Epidermal melanocyte (primary cell): Measurements from ENCODE around the gene ATP6V1F.

Experiments
- DNase-seq: peaks from one replicate; pipeline ENCODE4 v3.0.0; 2011; ENCODE audit warnings: low spot score; ENCODE audit not compliant: insufficient read length

ATP6V1F gene

GRCh38 chr7:128882134-128882533 lies 19.5 kb downstream of the ATP6V1F start:
- DNase-seq = no peak

DNA sequence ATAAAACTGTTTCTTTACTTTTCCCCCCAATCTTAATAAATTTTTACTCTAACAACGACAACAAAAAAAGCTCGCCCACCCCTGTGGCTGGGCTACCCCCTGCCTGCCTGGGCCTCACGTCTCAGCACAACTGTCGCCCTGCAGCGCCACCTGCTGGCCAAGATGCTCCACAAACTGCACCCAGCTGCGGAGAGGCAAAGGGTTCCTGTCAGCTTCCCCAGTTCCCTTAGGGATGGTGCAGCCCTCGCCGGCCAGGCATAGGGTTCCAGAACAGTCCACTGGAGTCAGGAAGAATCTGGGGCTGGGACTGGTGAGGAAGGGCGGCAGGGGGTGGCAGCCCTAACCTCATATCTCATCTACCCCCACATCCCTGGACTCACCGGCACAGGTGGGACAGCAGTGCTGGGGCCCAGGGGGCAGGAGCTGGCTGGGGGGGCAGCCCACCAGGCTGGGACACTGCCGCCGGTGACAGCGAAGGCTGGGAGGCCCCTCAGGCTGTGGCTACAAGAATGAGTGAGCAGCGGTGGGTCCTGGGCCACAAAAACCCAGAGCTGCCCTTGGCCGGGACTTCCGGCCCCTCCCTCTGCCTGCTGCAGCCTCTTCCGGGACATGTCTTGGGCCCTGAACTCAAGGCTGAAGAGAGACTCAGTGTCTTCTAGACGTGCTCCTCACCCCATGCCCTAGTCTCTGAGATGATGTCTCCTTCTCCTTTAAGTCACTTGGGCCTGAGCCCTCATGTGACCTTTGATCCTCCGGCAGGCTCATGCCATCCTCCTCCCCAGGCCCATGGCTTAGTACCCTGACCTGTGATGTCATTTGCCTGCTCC lies 21.2 kb downstream of the ATP6V1F start:
- DNase-seq = peak; percentile 97

DNA sequence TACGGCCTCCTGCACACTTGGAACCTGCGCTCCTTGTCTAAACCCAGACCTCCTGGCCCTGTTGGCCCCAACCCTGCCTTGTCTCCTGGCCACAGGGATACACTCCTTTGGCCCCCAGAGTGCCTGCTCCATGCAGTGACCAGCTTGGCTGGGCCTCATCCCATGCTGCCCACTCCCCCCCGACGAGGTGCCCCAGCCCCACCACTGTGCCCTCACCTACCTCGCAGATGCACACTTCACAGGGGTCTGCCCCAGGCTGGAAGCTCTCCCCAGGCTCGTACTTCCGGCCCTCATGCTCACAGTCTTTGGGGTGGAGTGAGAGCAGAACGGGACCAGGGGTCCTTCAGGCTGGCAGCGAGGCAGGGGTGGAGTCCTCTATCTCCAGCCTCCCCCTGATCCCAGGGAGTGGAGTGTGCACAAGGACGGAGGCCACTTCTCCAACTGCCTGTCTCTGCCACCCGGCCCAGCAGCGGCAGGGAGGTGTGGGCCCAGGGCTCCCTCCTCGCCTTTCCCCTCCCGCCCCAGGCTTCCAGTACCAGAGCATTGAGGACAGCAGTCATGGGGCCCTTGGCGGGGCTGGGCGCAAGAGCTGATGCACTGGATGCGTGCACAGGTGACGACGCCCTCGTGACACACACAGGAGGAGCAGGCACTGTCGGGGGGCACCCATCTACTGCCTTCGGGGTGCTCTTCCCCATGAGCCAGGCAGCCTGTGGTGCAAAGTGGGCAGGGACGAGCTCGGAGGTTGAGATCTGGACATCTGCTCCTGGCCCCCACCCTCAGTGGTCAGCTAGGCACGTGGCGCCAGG lies 22.1 kb downstream of the ATP6V1F start:
- peak; percentile 11 for DNase-seq

DNA sequence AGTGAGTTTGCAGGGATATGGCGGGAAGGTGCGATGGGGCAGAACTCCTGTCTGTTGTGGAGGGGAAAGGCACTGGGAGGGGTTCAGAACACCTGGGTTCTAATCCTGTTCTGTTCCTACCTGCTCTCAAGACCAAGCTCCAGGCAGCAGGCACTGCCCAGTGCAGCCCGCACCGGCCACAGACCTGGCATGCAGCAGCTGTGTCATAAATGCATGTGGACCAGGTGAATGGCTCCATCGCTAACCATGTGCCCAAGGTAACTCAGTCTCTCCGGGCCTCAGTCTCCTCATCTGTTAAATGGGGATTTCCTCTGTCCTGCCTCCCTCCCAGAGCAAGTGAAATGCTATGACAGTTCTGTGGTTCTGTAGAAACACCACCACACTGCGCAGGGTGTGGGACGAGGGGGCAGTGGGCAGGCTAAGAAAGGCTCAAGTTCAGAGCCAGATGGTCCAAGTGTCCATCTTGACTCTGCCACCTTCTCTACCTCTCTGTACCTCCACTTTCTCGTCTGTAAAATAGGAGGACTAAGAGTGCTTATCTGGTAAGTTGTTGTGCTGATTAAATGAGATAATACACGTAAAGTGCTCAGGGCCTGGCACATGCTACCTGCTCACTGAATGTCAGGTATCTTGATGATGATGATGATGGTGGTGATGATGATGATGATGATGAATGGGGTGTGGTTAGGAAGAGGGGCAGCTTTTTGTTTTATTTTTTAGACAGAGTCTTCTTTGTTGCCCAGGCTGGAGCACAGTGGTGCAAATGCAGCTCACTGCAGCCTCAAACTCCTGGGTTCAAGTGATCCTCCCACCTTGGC lies 22.9 kb downstream of the ATP6V1F start:
- DNase-seq = peak; percentile 3

DNA sequence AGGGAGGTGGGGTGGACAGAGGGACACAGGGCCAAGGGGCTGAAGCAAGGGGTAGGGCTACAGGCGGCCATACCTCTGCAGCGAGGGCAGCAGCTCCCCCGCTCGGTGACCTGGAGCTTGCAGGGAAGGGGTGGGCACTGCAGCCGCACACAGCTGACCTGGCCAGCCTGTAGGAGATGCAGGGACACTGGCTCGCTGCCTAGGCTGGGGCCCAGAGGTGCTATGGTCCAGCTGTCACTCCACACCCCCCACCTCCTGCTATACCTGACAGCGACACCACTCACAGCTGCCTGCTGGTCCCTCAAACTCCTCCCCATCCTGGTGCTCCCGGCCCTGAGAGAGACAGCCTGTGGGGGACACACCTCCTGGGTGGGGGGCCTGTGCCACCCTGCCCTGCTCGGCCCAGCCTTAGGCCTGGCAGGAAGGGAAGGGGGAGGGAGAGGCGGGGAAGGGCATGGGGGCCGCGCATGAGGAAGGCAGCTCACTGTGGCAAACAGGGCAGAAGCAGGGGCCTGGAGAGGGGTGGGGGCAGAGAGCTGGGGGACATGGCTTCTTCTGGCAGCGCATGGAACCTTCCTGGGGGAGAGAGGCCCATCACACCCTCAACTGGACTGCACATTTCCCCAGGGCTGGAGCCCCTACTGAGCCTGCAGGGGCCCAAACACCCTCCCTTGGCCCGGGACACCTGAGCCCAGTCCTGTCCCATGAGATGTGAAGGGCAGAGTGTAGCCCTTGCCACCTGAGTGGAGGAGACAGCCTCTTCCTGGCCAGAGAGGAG lies 23.9 kb downstream of the ATP6V1F start:
- DNase-seq = peak; percentile 13

GRCh38 chr7:128887169-128888038 lies 24.7 kb downstream of the ATP6V1F start:
- peak; percentile 8 for DNase-seq

DNA sequence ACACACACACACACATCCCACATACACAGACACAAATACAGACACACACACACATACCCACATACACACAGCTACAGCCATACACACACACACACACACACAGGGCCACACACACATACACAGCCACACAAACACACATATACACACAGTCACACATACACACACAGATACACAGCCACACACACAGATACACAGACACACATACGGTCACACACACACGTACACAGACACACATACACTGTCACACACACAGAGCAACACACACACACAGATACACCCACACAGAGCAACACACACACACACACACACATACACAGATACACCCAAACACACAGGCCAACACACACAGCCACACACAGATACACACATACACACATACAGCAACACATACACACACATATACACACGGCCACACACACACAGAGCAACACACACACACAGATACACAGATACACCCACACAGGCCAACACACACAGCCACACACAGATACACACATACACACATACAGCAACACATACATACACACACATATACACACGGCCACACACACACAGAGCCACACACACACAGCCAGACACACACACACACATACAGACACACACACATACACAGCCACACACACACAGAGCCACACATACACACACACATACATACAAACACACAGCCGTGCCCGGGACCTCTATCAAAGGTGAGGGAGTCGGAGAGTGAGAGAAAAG lies 25.5 kb downstream of the ATP6V1F start:
- DNase-seq = no peak

GRCh38 chr7:128888756-128889095 lies 26.1 kb downstream of the ATP6V1F start:
- peak; percentile 4 for DNase-seq

- DNase-seq = no peak
These were observed 26.5 kb downstream of the ATP6V1F start for GRCh38 chr7:128889121-128889520.

- peak; percentile 13 for DNase-seq
These were observed 27.9 kb downstream of the ATP6V1F start for GRCh38 chr7:128890306-128891109.

GRCh38 chr7:128891110-128891941 lies 28.7 kb downstream of the ATP6V1F start:
- peak; percentile 12 for DNase-seq

- no peak for DNase-seq
These were observed 29.2 kb downstream of the ATP6V1F start for GRCh38 chr7:128891942-128892269.

GRCh38 chr7:128892521-128893250 lies 30.0 kb downstream of the ATP6V1F start:
- peak; percentile 3 for DNase-seq

GRCh38 chr7:128893251-128894100 lies 30.8 kb downstream of the ATP6V1F start:
- DNase-seq = peak; percentile 4

DNA sequence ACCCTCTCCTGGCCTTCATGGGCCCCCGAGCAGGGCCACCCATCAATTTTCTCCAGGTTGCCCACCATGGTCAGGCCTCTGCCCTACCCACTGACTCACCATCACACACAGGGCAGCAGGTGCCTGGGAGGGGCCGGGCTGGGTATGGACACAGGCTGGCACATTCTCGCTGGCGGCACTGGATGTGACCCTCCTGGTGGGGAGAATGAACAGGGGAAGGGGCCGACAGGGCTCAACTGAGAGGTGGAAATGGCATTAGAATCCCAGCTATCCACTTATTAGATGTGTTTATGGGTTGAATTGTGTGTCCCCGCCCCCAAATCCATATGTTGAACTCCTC lies 31.4 kb downstream of the ATP6V1F start:
- DNase-seq = peak; percentile 13

- DNase-seq = no peak
These were observed 32.7 kb downstream of the ATP6V1F start for GRCh38 chr7:128895320-128895719.
